IMR-90 (cell line): ENCODE measurements around the gene RARB. TPM values are rescaled to one million over a fixed set of nuclear protein-coding genes. Genes with fewer than 3 reads are reported as not detected.

ENCODE experiments used
- ATAC-seq: fragments of 200-7000 bp; cut with Tn5 transposase; 2 replicates; pipeline ENCODE4 v1.9.1; 2020; ENCODE audit warnings: low read depth, mild to moderate bottlenecking, moderate library complexity
- BruUV-seq: library from RNA; stranded (reverse); fragments of 400-500 nt; replicated peaks from 2 replicates; lab custom pipeline; 2021; lab: Mats Ljungman, UMichigan
- CTCF ChIA-PET: fragments of 300-600 bp; formaldehyde crosslinking; extraction: SDS; loops from one replicate; lab custom pipeline; 2021; ENCODE audit warnings: antibody characterized with exemption; lab: Yijun Ruan, JAX
- POLR2A ChIA-PET: fragments of 300-600 bp; sonication (Branson Sonifier 250); formaldehyde crosslinking; loops from one replicate; lab custom pipeline; 2022; ENCODE audit warnings: antibody characterized with exemption; ENCODE audit not compliant: unreplicated experiment; lab: Charles Lee
- DNase-seq: peaks from one replicate; pipeline ENCODE4 v3.0.0; 2013
- H2AFZ ChIP-seq: replicated peaks from 2 replicates; pipeline ENCODE3; 2013; ENCODE audit warnings: low read length, mild to moderate bottlenecking; ENCODE audit not compliant: poor library complexity
- H2AK5ac ChIP-seq: 2 replicates; pipeline ENCODE4 v1.6.1; 2013; ENCODE audit warnings: low read depth, low read length, inconsistent platforms
- H2AK9ac ChIP-seq: replicated peaks from 2 replicates; pipeline ENCODE3; 2013; ENCODE audit warnings: mild to moderate bottlenecking, low read depth, low read length, moderate library complexity; ENCODE audit not compliant: poor library complexity
- H2BK120ac ChIP-seq: 2 replicates; pipeline ENCODE4 v1.6.1; 2013; ENCODE audit warnings: low read depth, low read length, inconsistent platforms
- H2BK15ac ChIP-seq: 3 replicates; pipeline ENCODE4 v1.6.1; 2013; ENCODE audit warnings: low read depth, low read length, inconsistent platforms
- H2BK20ac ChIP-seq: 2 replicates; pipeline ENCODE4 v1.6.1; 2013; ENCODE audit warnings: low read depth, mild to moderate bottlenecking, inconsistent platforms, low read length, moderate library complexity
- H2BK5ac ChIP-seq: 2 replicates; pipeline ENCODE4 v1.6.1; 2013; ENCODE audit warnings: mild to moderate bottlenecking, low read depth, low read length, inconsistent platforms; ENCODE audit not compliant: poor library complexity, severe bottlenecking
- H3K14ac ChIP-seq: replicated peaks from 2 replicates; pipeline ENCODE4 v1.6.1; 2013; ENCODE audit warnings: low read depth, low read length, inconsistent platforms
- H3K18ac ChIP-seq: 2 replicates; pipeline ENCODE4 v1.6.1; 2013; ENCODE audit warnings: low read depth, low read length, control low read depth
- H3K23ac ChIP-seq: 2 replicates; pipeline ENCODE4 v1.6.1; 2013; ENCODE audit warnings: low read depth, low read length, inconsistent platforms
- H3K27ac ChIP-seq: 2 replicates; pipeline ENCODE4 v1.5.1; 2013; ENCODE audit warnings: mild to moderate bottlenecking, control low read depth, low read length; ENCODE audit not compliant: insufficient read depth
- H3K27me3 ChIP-seq: 2 replicates; pipeline ENCODE4 v1.6.1; 2013; ENCODE audit warnings: low read length; ENCODE audit not compliant: control insufficient read depth, insufficient read depth
- H3K36me3 ChIP-seq: 2 replicates; pipeline ENCODE4 v1.6.1; 2013; ENCODE audit warnings: low read length, mixed read lengths; ENCODE audit not compliant: control insufficient read depth, insufficient read depth
- H3K4ac ChIP-seq: 2 replicates; pipeline ENCODE4 v1.6.1; 2013; ENCODE audit warnings: low read depth, low read length, inconsistent platforms
- H3K4me1 ChIP-seq: 2 replicates; pipeline ENCODE4 v1.6.1; 2013; ENCODE audit warnings: low read length, mixed read lengths; ENCODE audit not compliant: control insufficient read depth, insufficient read depth
- H3K4me2 ChIP-seq: 2 replicates; pipeline ENCODE4 v1.6.1; 2013; ENCODE audit warnings: low read depth, mild to moderate bottlenecking, control low read depth, low read length, moderate library complexity
- H3K4me3 ChIP-seq: 2 replicates; pipeline ENCODE4 v1.5.1; 2013; ENCODE audit warnings: low read depth, mild to moderate bottlenecking, control low read depth, low read length, moderate library complexity; ENCODE audit not compliant: insufficient read depth
- H3K56ac ChIP-seq: 2 replicates; pipeline ENCODE4 v1.6.1; 2013; ENCODE audit warnings: low read length, inconsistent platforms; ENCODE audit not compliant: insufficient read depth; ENCODE audit errors: extremely low read depth
- H3K79me1 ChIP-seq, 2 experiments: 2 replicates each; pipeline ENCODE4 v1.6.1; 2013; ENCODE audit warnings: low read length in 2 of 2, inconsistent platforms in 1 of 2, low read depth in 1 of 2
- H3K9ac ChIP-seq: 2 replicates; pipeline ENCODE4 v1.6.1; 2013; ENCODE audit warnings: low read depth, low read length, control low read depth
- H3K9me1 ChIP-seq: 2 replicates; pipeline ENCODE4 v1.6.1; 2013; ENCODE audit warnings: low read length, inconsistent platforms; ENCODE audit not compliant: insufficient read depth
- H3K9me3 ChIP-seq: 2 replicates; pipeline ENCODE4 v1.6.1; 2013; ENCODE audit warnings: low read length; ENCODE audit not compliant: control insufficient read depth, insufficient read depth
- H4K20me1 ChIP-seq: 2 replicates; pipeline ENCODE4 v1.6.1; 2013; ENCODE audit warnings: low read length, inconsistent platforms; ENCODE audit not compliant: insufficient read depth
- H4K5ac ChIP-seq: 2 replicates; pipeline ENCODE4 v1.6.1; 2013; ENCODE audit warnings: mild to moderate bottlenecking, low read depth, low read length, control low read depth
- H4K8ac ChIP-seq, 2 experiments: 2 replicates each; pipeline ENCODE4 v1.6.1; 2013; ENCODE audit warnings: low read depth in 2 of 2, low read length in 2 of 2, control low read depth in 1 of 2, inconsistent platforms in 1 of 2
- H4K91ac ChIP-seq: 2 replicates; pipeline ENCODE4 v1.6.1; 2013; ENCODE audit warnings: low read depth, low read length, inconsistent platforms; ENCODE audit not compliant: insufficient read depth
- CHD1 ChIP-seq: IDR thresholded peaks from 2 replicates; pipeline ENCODE4 v1.6.1; 2012; ENCODE audit warnings: low read depth, low read length, improper control_type of control experiment
- CTCF ChIP-seq: conservative IDR thresholded peaks from 2 replicates; pipeline ENCODE4 v1.5.1; 2012; ENCODE audit warnings: mild to moderate bottlenecking, low read depth, low read length, improper control_type of control experiment
- MXI1 ChIP-seq: IDR thresholded peaks from 2 replicates; pipeline ENCODE4 v1.6.1; 2012; ENCODE audit warnings: low read depth, mild to moderate bottlenecking, low read length, moderate library complexity, borderline replicate concordance
- NFE2L2 ChIP-seq: fragments of 150-350 bp; IDR thresholded peaks from 2 replicates; pipeline ENCODE4 v1.6.1; 2016; ENCODE audit warnings: low read depth, mild to moderate bottlenecking, low read length
- POLR2A ChIP-seq: IDR thresholded peaks from 2 replicates; pipeline ENCODE4 v1.6.1; 2012; ENCODE audit warnings: mild to moderate bottlenecking, low read depth, low read length
- RAD21 ChIP-seq: IDR thresholded peaks from 2 replicates; pipeline ENCODE4 v1.6.1; 2012; ENCODE audit warnings: low read length, improper control_type of control experiment
- RCOR1 ChIP-seq: IDR thresholded peaks from 2 replicates; pipeline ENCODE4 v1.6.1; 2012; ENCODE audit warnings: mild to moderate bottlenecking, low read length, improper control_type of control experiment; ENCODE audit not compliant: insufficient replicate concordance
- SMC3 ChIP-seq: fragments of 150-350 bp; IDR thresholded peaks from 2 replicates; pipeline ENCODE4 v1.6.1; 2016; ENCODE audit warnings: low read depth, mild to moderate bottlenecking, antibody characterized with exemption, low read length, moderate library complexity
- WGBS, 2 experiments: methylation state at CpG; one replicate each; pipeline versions ENCODE4 v1.1.5 to v1.1.7; 2013; ENCODE audit warnings: missing lambda C conversion rate in 2 of 2; ENCODE audit not compliant: insufficient read length in 1 of 2; ENCODE audit errors: extremely low coverage in 2 of 2; 5-methylcytosine and 5-hydroxymethylcytosine counted together
- dilution Hi-C: fragments of 300-500 bp; cut with HindIII; formaldehyde crosslinking; loops from one replicate; pipeline ENCODE4 v1.14.3; 2018; ENCODE audit warnings: low sequenced_read_pairs; ENCODE audit not compliant: unreplicated experiment
- in situ Hi-C: fragments of 300-500 bp; cut with MboI; formaldehyde crosslinking; loops from 3 replicates; pipeline ENCODE4 v1.14.3; 2019; ENCODE audit warnings: low sequenced_read_pairs, inconsistent platforms, mixed read lengths
- intact Hi-C: fragments of 100-400 bp; cut with micrococcal nuclease; formaldehyde crosslinking; loops from 2 replicates; pipeline ENCODE4 v1.10.0; 2022
- polyA plus RNA-seq, 3 experiments: library from polyadenylated mRNA; depleted of rRNA; stranded (reverse); fragments of >200 nt; gene quantifications; 2 replicates each; pipeline ENCODE4 v1.2.3, GENCODE V29; 2012; ENCODE audit warnings: low replicate concordance in 1 of 3
- total RNA-seq: library from RNA; depleted of rRNA; stranded (reverse); fragments of >200 nt; gene quantifications from 2 replicates; pipeline ENCODE4 v1.2.3, GENCODE V29; 2012
- TF ChIP-seq, protein P1 (sequence below): fragments of 150-350 bp; IDR thresholded peaks from 2 replicates; pipeline ENCODE4 v1.6.1; 2017; ENCODE audit warnings: mild to moderate bottlenecking, antibody characterized with exemption, low read length, low read depth

The RARB gene
- total and polyA plus RNA-seq, 2 of the 4 experiments (the other 2 are of a cell fraction): 0.53 to 1.4 TPM

GRCh38 chr3:25527801-25528200 lies 99.7 kb downstream of the RARB start:
- no peak overlapping the region for H3K18ac ChIP-seq
- no peak overlapping the region for H3K14ac ChIP-seq
- ChIA-PET POLR2A (no interaction called here), CTCF (no interaction called here)
- H2AK5ac ChIP-seq: no peak overlapping the region
- no peak overlapping the region for H3K9ac ChIP-seq
- DNase-seq (no peak), ATAC-seq (no peak)
- no peak overlapping the region for H2BK120ac ChIP-seq
- no peaks in the 10 kb centered on the region for H3K36me3 ChIP-seq
- no peak overlapping the region for H2BK20ac ChIP-seq
- no peaks in the 10 kb centered on the region for H3K79me1 ChIP-seq
- H3K4ac ChIP-seq: no peak overlapping the region
- TF ChIP-seq MXI1: no peak
- no peak for TF ChIP-seq CTCF
- TF ChIP-seq, protein P1, sequence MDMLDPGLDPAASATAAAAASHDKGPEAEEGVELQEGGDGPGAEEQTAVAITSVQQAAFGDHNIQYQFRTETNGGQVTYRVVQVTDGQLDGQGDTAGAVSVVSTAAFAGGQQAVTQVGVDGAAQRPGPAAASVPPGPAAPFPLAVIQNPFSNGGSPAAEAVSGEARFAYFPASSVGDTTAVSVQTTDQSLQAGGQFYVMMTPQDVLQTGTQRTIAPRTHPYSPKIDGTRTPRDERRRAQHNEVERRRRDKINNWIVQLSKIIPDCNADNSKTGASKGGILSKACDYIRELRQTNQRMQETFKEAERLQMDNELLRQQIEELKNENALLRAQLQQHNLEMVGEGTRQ: no peak
- TF ChIP-seq RCOR1: no peak
- TF ChIP-seq RAD21: no peak
- no peak for TF ChIP-seq POLR2A
- no peak for TF ChIP-seq NFE2L2
- TF ChIP-seq SMC3: no peak
- no peak for TF ChIP-seq CHD1
- H3K23ac ChIP-seq: no peak overlapping the region
- no peak overlapping the region for H2AFZ ChIP-seq
- no CpG with 5 or more reads among the region's 4 CpGs for WGBS, 2 experiments
- H3K27me3 ChIP-seq: no peaks in the 10 kb centered on the region
- H2AK9ac ChIP-seq: no peak overlapping the region
- H4K5ac ChIP-seq: no peak overlapping the region
- no peak overlapping the region for H4K91ac ChIP-seq
- no peak overlapping the region for H3K4me3 ChIP-seq
- no peak overlapping the region for H3K27ac ChIP-seq
- H2BK15ac ChIP-seq: no peak overlapping the region
- intact Hi-C loops (no loop called here), dilution Hi-C loops (no loop called here), in situ Hi-C loops (no loop called here)
- H3K4me1 ChIP-seq: no peaks in the 10 kb centered on the region
- no TSS peak for BruUV-seq
- no peak overlapping the region for H4K8ac ChIP-seq
- no peaks in the 10 kb centered on the region for H3K9me1 ChIP-seq
- H3K4me2 ChIP-seq: no peak overlapping the region
- H3K9me3 ChIP-seq: no peaks in the 10 kb centered on the region
- H4K20me1 ChIP-seq: no peaks in the 10 kb centered on the region
- no peak overlapping the region for H2BK5ac ChIP-seq
- no peak overlapping the region for H3K56ac ChIP-seq
